IMR-90 (cell line): ENCODE data around the gene DYRK2. TPM values are rescaled to one million over a fixed set of nuclear protein-coding genes. Genes with fewer than 3 reads are reported as not detected.

Source experiments
- ATAC-seq: fragments of 200-7000 bp; cut with Tn5 transposase; 2 replicates; pipeline ENCODE4 v1.9.1; 2020; ENCODE audit warnings: low read depth, mild to moderate bottlenecking, moderate library complexity
- BruUV-seq: library from RNA; stranded (reverse); fragments of 400-500 nt; replicated peaks from 2 replicates; lab custom pipeline; 2021; lab: Mats Ljungman, UMichigan
- CTCF ChIA-PET: fragments of 300-600 bp; formaldehyde crosslinking; extraction: SDS; loops from one replicate; lab custom pipeline; 2021; ENCODE audit warnings: antibody characterized with exemption; lab: Yijun Ruan, JAX
- POLR2A ChIA-PET: fragments of 300-600 bp; sonication (Branson Sonifier 250); formaldehyde crosslinking; loops from one replicate; lab custom pipeline; 2022; ENCODE audit warnings: antibody characterized with exemption; ENCODE audit not compliant: unreplicated experiment; lab: Charles Lee
- DNase-seq: peaks from one replicate; pipeline ENCODE4 v3.0.0; 2013
- H2AFZ ChIP-seq: replicated peaks from 2 replicates; pipeline ENCODE3; 2013; ENCODE audit warnings: low read length, mild to moderate bottlenecking; ENCODE audit not compliant: poor library complexity
- H2AK5ac ChIP-seq: 2 replicates; pipeline ENCODE4 v1.6.1; 2013; ENCODE audit warnings: low read depth, low read length, inconsistent platforms
- H2AK9ac ChIP-seq: replicated peaks from 2 replicates; pipeline ENCODE3; 2013; ENCODE audit warnings: mild to moderate bottlenecking, low read depth, low read length, moderate library complexity; ENCODE audit not compliant: poor library complexity
- H2BK120ac ChIP-seq: 2 replicates; pipeline ENCODE4 v1.6.1; 2013; ENCODE audit warnings: low read depth, low read length, inconsistent platforms
- H2BK15ac ChIP-seq: 3 replicates; pipeline ENCODE4 v1.6.1; 2013; ENCODE audit warnings: low read depth, low read length, inconsistent platforms
- H2BK20ac ChIP-seq: 2 replicates; pipeline ENCODE4 v1.6.1; 2013; ENCODE audit warnings: low read depth, mild to moderate bottlenecking, inconsistent platforms, low read length, moderate library complexity
- H2BK5ac ChIP-seq: 2 replicates; pipeline ENCODE4 v1.6.1; 2013; ENCODE audit warnings: mild to moderate bottlenecking, low read depth, low read length, inconsistent platforms; ENCODE audit not compliant: poor library complexity, severe bottlenecking
- H3K14ac ChIP-seq: replicated peaks from 2 replicates; pipeline ENCODE4 v1.6.1; 2013; ENCODE audit warnings: low read depth, low read length, inconsistent platforms
- H3K18ac ChIP-seq: 2 replicates; pipeline ENCODE4 v1.6.1; 2013; ENCODE audit warnings: low read depth, low read length, control low read depth
- H3K23ac ChIP-seq: 2 replicates; pipeline ENCODE4 v1.6.1; 2013; ENCODE audit warnings: low read depth, low read length, inconsistent platforms
- H3K27ac ChIP-seq: 2 replicates; pipeline ENCODE4 v1.5.1; 2013; ENCODE audit warnings: mild to moderate bottlenecking, control low read depth, low read length; ENCODE audit not compliant: insufficient read depth
- H3K27me3 ChIP-seq: 2 replicates; pipeline ENCODE4 v1.6.1; 2013; ENCODE audit warnings: low read length; ENCODE audit not compliant: control insufficient read depth, insufficient read depth
- H3K36me3 ChIP-seq: 2 replicates; pipeline ENCODE4 v1.6.1; 2013; ENCODE audit warnings: low read length, mixed read lengths; ENCODE audit not compliant: control insufficient read depth, insufficient read depth
- H3K4ac ChIP-seq: 2 replicates; pipeline ENCODE4 v1.6.1; 2013; ENCODE audit warnings: low read depth, low read length, inconsistent platforms
- H3K4me1 ChIP-seq: 2 replicates; pipeline ENCODE4 v1.6.1; 2013; ENCODE audit warnings: low read length, mixed read lengths; ENCODE audit not compliant: control insufficient read depth, insufficient read depth
- H3K4me2 ChIP-seq: 2 replicates; pipeline ENCODE4 v1.6.1; 2013; ENCODE audit warnings: low read depth, mild to moderate bottlenecking, control low read depth, low read length, moderate library complexity
- H3K4me3 ChIP-seq: 2 replicates; pipeline ENCODE4 v1.5.1; 2013; ENCODE audit warnings: low read depth, mild to moderate bottlenecking, control low read depth, low read length, moderate library complexity; ENCODE audit not compliant: insufficient read depth
- H3K56ac ChIP-seq: 2 replicates; pipeline ENCODE4 v1.6.1; 2013; ENCODE audit warnings: low read length, inconsistent platforms; ENCODE audit not compliant: insufficient read depth; ENCODE audit errors: extremely low read depth
- H3K79me1 ChIP-seq, 2 experiments: 2 replicates each; pipeline ENCODE4 v1.6.1; 2013; ENCODE audit warnings: low read length in 2 of 2, inconsistent platforms in 1 of 2, low read depth in 1 of 2
- H3K9ac ChIP-seq: 2 replicates; pipeline ENCODE4 v1.6.1; 2013; ENCODE audit warnings: low read depth, low read length, control low read depth
- H3K9me1 ChIP-seq: 2 replicates; pipeline ENCODE4 v1.6.1; 2013; ENCODE audit warnings: low read length, inconsistent platforms; ENCODE audit not compliant: insufficient read depth
- H3K9me3 ChIP-seq: 2 replicates; pipeline ENCODE4 v1.6.1; 2013; ENCODE audit warnings: low read length; ENCODE audit not compliant: control insufficient read depth, insufficient read depth
- H4K20me1 ChIP-seq: 2 replicates; pipeline ENCODE4 v1.6.1; 2013; ENCODE audit warnings: low read length, inconsistent platforms; ENCODE audit not compliant: insufficient read depth
- H4K5ac ChIP-seq: 2 replicates; pipeline ENCODE4 v1.6.1; 2013; ENCODE audit warnings: mild to moderate bottlenecking, low read depth, low read length, control low read depth
- H4K8ac ChIP-seq, 2 experiments: 2 replicates each; pipeline ENCODE4 v1.6.1; 2013; ENCODE audit warnings: low read depth in 2 of 2, low read length in 2 of 2, control low read depth in 1 of 2, inconsistent platforms in 1 of 2
- H4K91ac ChIP-seq: 2 replicates; pipeline ENCODE4 v1.6.1; 2013; ENCODE audit warnings: low read depth, low read length, inconsistent platforms; ENCODE audit not compliant: insufficient read depth
- CHD1 ChIP-seq: IDR thresholded peaks from 2 replicates; pipeline ENCODE4 v1.6.1; 2012; ENCODE audit warnings: low read depth, low read length, improper control_type of control experiment
- FOS ChIP-seq: fragments of 150-350 bp; IDR thresholded peaks from 2 replicates; pipeline ENCODE4 v1.6.1; 2016; ENCODE audit warnings: low read depth, low read length
- NFE2L2 ChIP-seq: fragments of 150-350 bp; IDR thresholded peaks from 2 replicates; pipeline ENCODE4 v1.6.1; 2016; ENCODE audit warnings: low read depth, mild to moderate bottlenecking, low read length
- RCOR1 ChIP-seq: IDR thresholded peaks from 2 replicates; pipeline ENCODE4 v1.6.1; 2012; ENCODE audit warnings: mild to moderate bottlenecking, low read length, improper control_type of control experiment; ENCODE audit not compliant: insufficient replicate concordance
- RFX5 ChIP-seq: IDR thresholded peaks from 2 replicates; pipeline ENCODE4 v1.8.0; 2012; ENCODE audit warnings: low read depth, mild to moderate bottlenecking, low read length, moderate library complexity
- WGBS, 2 experiments: methylation state at CpG; one replicate each; pipeline versions ENCODE4 v1.1.5 to v1.1.7; 2013; ENCODE audit warnings: missing lambda C conversion rate in 2 of 2; ENCODE audit not compliant: insufficient read length in 1 of 2; ENCODE audit errors: extremely low coverage in 2 of 2; 5-methylcytosine and 5-hydroxymethylcytosine counted together
- dilution Hi-C: fragments of 300-500 bp; cut with HindIII; formaldehyde crosslinking; loops from one replicate; pipeline ENCODE4 v1.14.3; 2018; ENCODE audit warnings: low sequenced_read_pairs; ENCODE audit not compliant: unreplicated experiment
- in situ Hi-C: fragments of 300-500 bp; cut with MboI; formaldehyde crosslinking; loops from 3 replicates; pipeline ENCODE4 v1.14.3; 2019; ENCODE audit warnings: low sequenced_read_pairs, inconsistent platforms, mixed read lengths
- intact Hi-C: fragments of 100-400 bp; cut with micrococcal nuclease; formaldehyde crosslinking; loops from 2 replicates; pipeline ENCODE4 v1.10.0; 2022
- polyA plus RNA-seq, 3 experiments: library from polyadenylated mRNA; depleted of rRNA; stranded (reverse); fragments of >200 nt; gene quantifications; 2 replicates each; pipeline ENCODE4 v1.2.3, GENCODE V29; 2012; ENCODE audit warnings: low replicate concordance in 1 of 3
- total RNA-seq: library from RNA; depleted of rRNA; stranded (reverse); fragments of >200 nt; gene quantifications from 2 replicates; pipeline ENCODE4 v1.2.3, GENCODE V29; 2012
- TF ChIP-seq, protein P1 (sequence below): fragments of 150-350 bp; IDR thresholded peaks from 2 replicates; pipeline ENCODE4 v1.6.1; 2017; ENCODE audit warnings: mild to moderate bottlenecking, antibody characterized with exemption, low read length, low read depth
- TF ChIP-seq, protein P2 (sequence below): conservative IDR thresholded peaks from 2 replicates; pipeline ENCODE4 v1.5.1; 2012; ENCODE audit warnings: mild to moderate bottlenecking, low read depth, low read length, improper control_type of control experiment

Gene DYRK2
- total and polyA plus RNA-seq, 2 of the 4 experiments (the other 2 are of a cell fraction) = 16.3 to 23.1 TPM

DNA sequence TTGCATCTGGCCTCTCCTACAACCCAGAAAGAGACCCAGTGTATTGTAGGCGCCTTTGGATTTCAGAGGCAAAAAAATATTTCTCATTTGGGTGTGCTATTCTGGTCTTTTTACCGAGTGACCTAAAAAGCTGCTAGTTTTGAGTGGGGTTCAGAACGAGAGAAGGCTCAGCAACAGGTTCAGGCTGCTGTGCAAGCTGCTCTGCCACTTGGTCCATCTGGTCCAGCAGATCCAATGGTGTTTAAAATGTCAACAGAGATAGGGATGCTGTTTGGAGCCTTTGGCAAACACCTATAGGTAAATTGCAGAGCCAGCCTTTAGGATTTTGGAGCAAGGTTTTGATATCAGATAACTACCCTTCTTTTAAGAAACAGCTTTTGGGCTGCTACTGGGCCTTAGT, 25.3 kb upstream of the DYRK2 start:
- no peak overlapping the region for H3K4ac ChIP-seq
- no peaks in the 10 kb centered on the region for H3K9me3 ChIP-seq
- no peaks in the 10 kb centered on the region for H3K36me3 ChIP-seq
- no peak overlapping the region for H3K27ac ChIP-seq
- H4K8ac ChIP-seq = no peak overlapping the region
- H3K14ac ChIP-seq = no peak overlapping the region
- no peak overlapping the region for H3K23ac ChIP-seq
- WGBS, 2 experiments = 70% methylated on average over 1 of the region's 3 CpGs; no CpG with 5 or more reads in 1 of the 2 experiments
- H4K91ac ChIP-seq = no peak overlapping the region
- H4K5ac ChIP-seq = no peak overlapping the region
- ATAC-seq = no peak
- POLR2A ChIA-PET = no interaction called here
- H2AFZ ChIP-seq = no peak overlapping the region
- no peak overlapping the region for H2AK5ac ChIP-seq
- no peak overlapping the region for H2AK9ac ChIP-seq
- no peaks in the 10 kb centered on the region for H4K20me1 ChIP-seq
- no peak overlapping the region for H3K9ac ChIP-seq
- in situ Hi-C loops = no loop called here
- TF ChIP-seq NFE2L2 (no peak), RCOR1 (no peak), CHD1 (no peak), RFX5 (no peak), FOS (no peak)
- TF ChIP-seq, protein P1, sequence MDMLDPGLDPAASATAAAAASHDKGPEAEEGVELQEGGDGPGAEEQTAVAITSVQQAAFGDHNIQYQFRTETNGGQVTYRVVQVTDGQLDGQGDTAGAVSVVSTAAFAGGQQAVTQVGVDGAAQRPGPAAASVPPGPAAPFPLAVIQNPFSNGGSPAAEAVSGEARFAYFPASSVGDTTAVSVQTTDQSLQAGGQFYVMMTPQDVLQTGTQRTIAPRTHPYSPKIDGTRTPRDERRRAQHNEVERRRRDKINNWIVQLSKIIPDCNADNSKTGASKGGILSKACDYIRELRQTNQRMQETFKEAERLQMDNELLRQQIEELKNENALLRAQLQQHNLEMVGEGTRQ = no peak
- TF ChIP-seq, protein P2, sequence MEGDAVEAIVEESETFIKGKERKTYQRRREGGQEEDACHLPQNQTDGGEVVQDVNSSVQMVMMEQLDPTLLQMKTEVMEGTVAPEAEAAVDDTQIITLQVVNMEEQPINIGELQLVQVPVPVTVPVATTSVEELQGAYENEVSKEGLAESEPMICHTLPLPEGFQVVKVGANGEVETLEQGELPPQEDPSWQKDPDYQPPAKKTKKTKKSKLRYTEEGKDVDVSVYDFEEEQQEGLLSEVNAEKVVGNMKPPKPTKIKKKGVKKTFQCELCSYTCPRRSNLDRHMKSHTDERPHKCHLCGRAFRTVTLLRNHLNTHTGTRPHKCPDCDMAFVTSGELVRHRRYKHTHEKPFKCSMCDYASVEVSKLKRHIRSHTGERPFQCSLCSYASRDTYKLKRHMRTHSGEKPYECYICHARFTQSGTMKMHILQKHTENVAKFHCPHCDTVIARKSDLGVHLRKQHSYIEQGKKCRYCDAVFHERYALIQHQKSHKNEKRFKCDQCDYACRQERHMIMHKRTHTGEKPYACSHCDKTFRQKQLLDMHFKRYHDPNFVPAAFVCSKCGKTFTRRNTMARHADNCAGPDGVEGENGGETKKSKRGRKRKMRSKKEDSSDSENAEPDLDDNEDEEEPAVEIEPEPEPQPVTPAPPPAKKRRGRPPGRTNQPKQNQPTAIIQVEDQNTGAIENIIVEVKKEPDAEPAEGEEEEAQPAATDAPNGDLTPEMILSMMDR = no peak
- no peaks in the 10 kb centered on the region for H3K4me1 ChIP-seq
- H3K27me3 ChIP-seq = peaks cover 4% of the 10 kb centered on the region; the same call in 1 of the 2 replicates
- intact Hi-C loops = no loop called here
- no peaks in the 10 kb centered on the region for H3K79me1 ChIP-seq
- CTCF ChIA-PET = no interaction called here
- no peak overlapping the region for H2BK120ac ChIP-seq
- no peak overlapping the region for H3K4me2 ChIP-seq
- dilution Hi-C loops = no loop called here
- no peak overlapping the region for H3K18ac ChIP-seq
- no TSS peak for BruUV-seq
- no peak overlapping the region for H3K56ac ChIP-seq
- H2BK5ac ChIP-seq = no peak overlapping the region
- H2BK20ac ChIP-seq = no peak overlapping the region
- H3K4me3 ChIP-seq = no peak overlapping the region
- no peak for DNase-seq
- H2BK15ac ChIP-seq = no peak overlapping the region
- no peaks in the 10 kb centered on the region; the same call in 1 of the 2 replicates for H3K9me1 ChIP-seq
